ENCODE results near the gene BMPR1A.

BMPR1A gene

GRCh38 chr10:86876748-86877147 lies 120.3 kb downstream of the BMPR1A start:
- no peak overlapping the region for H3K4me3 Mint-ChIP-seq
- H3K4me1 Mint-ChIP-seq (ENCODE audit: low read depth) = peaks cover 9% of the 10 kb centered on the region
- no peaks in the 10 kb centered on the region for H3K9me3 Mint-ChIP-seq
- no peak overlapping the region for H3K27ac Mint-ChIP-seq
- H3K27me3 Mint-ChIP-seq = no peaks in the 10 kb centered on the region
- no peaks in the 10 kb centered on the region for H3K36me3 Mint-ChIP-seq (ENCODE audit: low read depth)

- no peaks in the 10 kb centered on the region for H3K27me3 Mint-ChIP-seq
- H3K27ac Mint-ChIP-seq = no peak overlapping the region
- no peaks in the 10 kb centered on the region for H3K36me3 Mint-ChIP-seq (ENCODE audit: low read depth)
- H3K4me1 Mint-ChIP-seq (ENCODE audit: low read depth) = peaks cover 9% of the 10 kb centered on the region
- H3K4me3 Mint-ChIP-seq = no peak overlapping the region
- H3K9me3 Mint-ChIP-seq = no peaks in the 10 kb centered on the region
Observed at GRCh38 chr10:86878983-86879713, 122.7 kb downstream of the BMPR1A start.

GRCh38 chr10:86880971-86881370 lies 124.6 kb downstream of the BMPR1A start:
- Mint-ChIP-seq H3K27ac (no peak overlapping the region), H3K4me3 (no peak overlapping the region), H3K4me1 (ENCODE audit: low read depth) (peaks cover 9% of the 10 kb centered on the region), H3K36me3 (ENCODE audit: low read depth) (no peaks in the 10 kb centered on the region), H3K27me3 (no peaks in the 10 kb centered on the region), H3K9me3 (no peaks in the 10 kb centered on the region)

GRCh38 chr10:86888585-86889381 lies 132.4 kb downstream of the BMPR1A start:
- Mint-ChIP-seq H3K27ac (peak overlapping the region; percentile 33), H3K4me3 (no peak overlapping the region), H3K27me3 (no peaks in the 10 kb centered on the region), H3K36me3 (ENCODE audit: low read depth) (peaks cover 5% of the 10 kb centered on the region), H3K9me3 (no peaks in the 10 kb centered on the region), H3K4me1 (ENCODE audit: low read depth) (peaks cover 8% of the 10 kb centered on the region)

GRCh38 chr10:86889997-86890396 lies 133.6 kb downstream of the BMPR1A start:
- Mint-ChIP-seq H3K9me3 (no peaks in the 10 kb centered on the region), H3K4me1 (ENCODE audit: low read depth) (peaks cover 8% of the 10 kb centered on the region), H3K27me3 (no peaks in the 10 kb centered on the region), H3K36me3 (ENCODE audit: low read depth) (peaks cover 7% of the 10 kb centered on the region), H3K27ac (no peak overlapping the region), H3K4me3 (no peak overlapping the region)

- peaks cover 3% of the 10 kb centered on the region for H3K36me3 Mint-ChIP-seq (ENCODE audit: low read depth)
- H3K27ac Mint-ChIP-seq = no peak overlapping the region
- no peaks in the 10 kb centered on the region for H3K27me3 Mint-ChIP-seq
- H3K4me3 Mint-ChIP-seq = no peak overlapping the region
- no peaks in the 10 kb centered on the region for H3K9me3 Mint-ChIP-seq
- H3K4me1 Mint-ChIP-seq (ENCODE audit: low read depth) = no peaks in the 10 kb centered on the region
Observed at GRCh38 chr10:86898511-86898910, 142.1 kb downstream of the BMPR1A start.

- no peak overlapping the region for H3K27ac Mint-ChIP-seq
- H3K4me3 Mint-ChIP-seq = no peak overlapping the region
- no peaks in the 10 kb centered on the region for H3K4me1 Mint-ChIP-seq (ENCODE audit: low read depth)
- H3K27me3 Mint-ChIP-seq = no peaks in the 10 kb centered on the region
- H3K36me3 Mint-ChIP-seq (ENCODE audit: low read depth) = no peaks in the 10 kb centered on the region
- no peaks in the 10 kb centered on the region for H3K9me3 Mint-ChIP-seq
Observed at GRCh38 chr10:86899132-86899531, 142.7 kb downstream of the BMPR1A start.

GRCh38 chr10:86899670-86900276 lies 143.4 kb downstream of the BMPR1A start:
- no peak overlapping the region for H3K4me3 Mint-ChIP-seq
- no peak overlapping the region for H3K27ac Mint-ChIP-seq
- H3K27me3 Mint-ChIP-seq = no peaks in the 10 kb centered on the region
- H3K9me3 Mint-ChIP-seq = no peaks in the 10 kb centered on the region
- no peaks in the 10 kb centered on the region for H3K36me3 Mint-ChIP-seq (ENCODE audit: low read depth)
- H3K4me1 Mint-ChIP-seq (ENCODE audit: low read depth) = no peaks in the 10 kb centered on the region

- H3K27ac Mint-ChIP-seq = no peak overlapping the region
- no peak overlapping the region for H3K4me3 Mint-ChIP-seq
- H3K4me1 Mint-ChIP-seq (ENCODE audit: low read depth) = no peaks in the 10 kb centered on the region
- no peaks in the 10 kb centered on the region for H3K9me3 Mint-ChIP-seq
- no peaks in the 10 kb centered on the region for H3K27me3 Mint-ChIP-seq
- H3K36me3 Mint-ChIP-seq (ENCODE audit: low read depth) = no peaks in the 10 kb centered on the region
Observed at GRCh38 chr10:86900955-86901354, 144.5 kb downstream of the BMPR1A start.

- H3K27me3 Mint-ChIP-seq = no peaks in the 10 kb centered on the region
- H3K4me3 Mint-ChIP-seq = no peak overlapping the region
- no peak overlapping the region for H3K27ac Mint-ChIP-seq
- H3K36me3 Mint-ChIP-seq (ENCODE audit: low read depth) = peaks cover 6% of the 10 kb centered on the region
- H3K9me3 Mint-ChIP-seq = peaks cover 5% of the 10 kb centered on the region
- no peaks in the 10 kb centered on the region for H3K4me1 Mint-ChIP-seq (ENCODE audit: low read depth)
Observed at GRCh38 chr10:86904600-86904999, 148.2 kb downstream of the BMPR1A start.

- Mint-ChIP-seq H3K4me3 (no peak overlapping the region), H3K9me3 (peaks cover 5% of the 10 kb centered on the region), H3K4me1 (ENCODE audit: low read depth) (no peaks in the 10 kb centered on the region), H3K27me3 (no peaks in the 10 kb centered on the region), H3K36me3 (ENCODE audit: low read depth) (peaks cover 6% of the 10 kb centered on the region), H3K27ac (no peak overlapping the region)
Observed at GRCh38 chr10:86905429-86905828, 149.0 kb downstream of the BMPR1A start.

- Mint-ChIP-seq H3K27me3 (no peaks in the 10 kb centered on the region), H3K36me3 (ENCODE audit: low read depth) (peaks cover 12% of the 10 kb centered on the region), H3K27ac (no peak overlapping the region), H3K4me3 (no peak overlapping the region), H3K4me1 (ENCODE audit: low read depth) (no peaks in the 10 kb centered on the region), H3K9me3 (no peaks in the 10 kb centered on the region)
Observed at GRCh38 chr10:86914734-86915133, 158.3 kb downstream of the BMPR1A start.

- Mint-ChIP-seq H3K9me3 (no peaks in the 10 kb centered on the region), H3K4me1 (ENCODE audit: low read depth) (no peaks in the 10 kb centered on the region), H3K27me3 (no peaks in the 10 kb centered on the region), H3K27ac (no peak overlapping the region), H3K36me3 (ENCODE audit: low read depth) (peaks cover 20% of the 10 kb centered on the region), H3K4me3 (no peak overlapping the region)
Observed at GRCh38 chr10:86918022-86918471, 161.6 kb downstream of the BMPR1A start.

GRCh38 chr10:86922553-86922961 lies 166.1 kb downstream of the BMPR1A start:
- Mint-ChIP-seq H3K36me3 (ENCODE audit: low read depth) (peaks cover 10% of the 10 kb centered on the region), H3K4me1 (ENCODE audit: low read depth) (no peaks in the 10 kb centered on the region), H3K27me3 (no peaks in the 10 kb centered on the region), H3K4me3 (no peak overlapping the region), H3K27ac (no peak overlapping the region), H3K9me3 (no peaks in the 10 kb centered on the region)

Measured in stimulated activated naive CD8-positive, alpha-beta T cell treated with anti-CD3 and anti-CD28 coated beads, Interleukin-15, Interleukin-2, amounts not matched to agents 100 ng/mL and 50 ng/mL, for 24 hours (primary cell).